DMS53 treated with DMSO at 0.1 percent for 48 hours (cell line): Measurements from ENCODE around the gene IL12RB2.

ENCODE experiments used
- DNase-seq: peaks from one replicate; lab custom pipeline; 2025; ENCODE audit not compliant: unreplicated experiment; lab: John Stamatoyannopoulos, UW

Gene IL12RB2, protein sequence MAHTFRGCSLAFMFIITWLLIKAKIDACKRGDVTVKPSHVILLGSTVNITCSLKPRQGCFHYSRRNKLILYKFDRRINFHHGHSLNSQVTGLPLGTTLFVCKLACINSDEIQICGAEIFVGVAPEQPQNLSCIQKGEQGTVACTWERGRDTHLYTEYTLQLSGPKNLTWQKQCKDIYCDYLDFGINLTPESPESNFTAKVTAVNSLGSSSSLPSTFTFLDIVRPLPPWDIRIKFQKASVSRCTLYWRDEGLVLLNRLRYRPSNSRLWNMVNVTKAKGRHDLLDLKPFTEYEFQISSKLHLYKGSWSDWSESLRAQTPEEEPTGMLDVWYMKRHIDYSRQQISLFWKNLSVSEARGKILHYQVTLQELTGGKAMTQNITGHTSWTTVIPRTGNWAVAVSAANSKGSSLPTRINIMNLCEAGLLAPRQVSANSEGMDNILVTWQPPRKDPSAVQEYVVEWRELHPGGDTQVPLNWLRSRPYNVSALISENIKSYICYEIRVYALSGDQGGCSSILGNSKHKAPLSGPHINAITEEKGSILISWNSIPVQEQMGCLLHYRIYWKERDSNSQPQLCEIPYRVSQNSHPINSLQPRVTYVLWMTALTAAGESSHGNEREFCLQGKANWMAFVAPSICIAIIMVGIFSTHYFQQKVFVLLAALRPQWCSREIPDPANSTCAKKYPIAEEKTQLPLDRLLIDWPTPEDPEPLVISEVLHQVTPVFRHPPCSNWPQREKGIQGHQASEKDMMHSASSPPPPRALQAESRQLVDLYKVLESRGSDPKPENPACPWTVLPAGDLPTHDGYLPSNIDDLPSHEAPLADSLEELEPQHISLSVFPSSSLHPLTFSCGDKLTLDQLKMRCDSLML

DNA sequence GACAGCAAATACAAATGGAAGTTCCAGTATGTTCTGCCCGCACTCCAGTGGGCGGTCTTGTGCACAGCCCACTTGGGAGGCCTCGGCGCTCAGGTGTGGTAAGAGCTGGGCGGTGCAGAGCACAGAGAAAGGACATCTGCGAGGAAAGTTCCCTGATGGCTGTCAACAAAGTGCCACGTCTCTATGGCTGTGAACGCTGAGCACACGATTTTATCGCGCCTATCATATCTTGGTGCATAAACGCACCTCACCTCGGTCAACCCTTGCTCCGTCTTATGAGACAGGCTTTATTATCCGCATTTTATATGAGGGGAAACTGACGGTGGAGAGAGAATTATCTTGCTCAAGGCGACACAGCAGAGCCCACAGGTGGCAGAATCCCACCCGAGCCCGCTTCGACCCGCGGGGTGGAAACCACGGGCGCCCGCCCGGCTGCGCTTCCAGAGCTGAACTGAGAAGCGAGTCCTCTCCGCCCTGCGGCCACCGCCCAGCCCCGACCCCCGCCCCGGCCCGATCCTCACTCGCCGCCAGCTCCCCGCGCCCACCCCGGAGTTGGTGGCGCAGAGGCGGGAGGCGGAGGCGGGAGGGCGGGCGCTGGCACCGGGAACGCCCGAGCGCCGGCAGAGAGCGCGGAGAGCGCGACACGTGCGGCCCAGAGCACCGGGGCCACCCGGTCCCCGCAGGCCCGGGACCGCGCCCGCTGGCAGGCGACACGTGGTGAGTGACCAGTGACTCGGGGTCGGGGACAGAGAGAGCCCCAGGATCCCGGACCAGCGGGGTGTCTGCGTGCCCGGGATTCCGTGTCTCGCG lies at the start of gene IL12RB2:
Gene IL12RB2 (plus strand): TSS at position 623 of the 810 bp plus-strand sequence. CDS start 12,496 bp downstream, outside the sequence.
- peak; percentile 51 for DNase-seq

DNA sequence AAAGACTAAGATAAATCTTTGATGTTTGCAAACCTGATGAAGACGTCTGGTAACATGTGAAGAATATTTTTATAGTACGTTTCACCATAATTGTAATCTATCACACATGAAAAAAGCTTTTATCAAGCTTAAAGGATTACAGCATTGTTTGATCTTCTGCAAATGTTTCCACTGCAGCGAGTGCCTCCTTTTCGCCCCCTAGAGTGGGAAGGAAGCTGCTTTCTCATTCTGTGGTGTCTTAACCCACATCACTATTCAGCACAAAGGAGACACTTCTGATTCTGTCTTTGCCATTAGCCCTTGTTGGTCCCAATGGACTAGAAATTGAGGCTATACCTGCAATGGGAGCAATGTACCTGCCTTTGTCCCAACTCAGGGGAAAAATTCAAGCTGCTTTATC lies 46.0 kb upstream of the IL12RB2 start:
- DNase-seq = no peak

DNA sequence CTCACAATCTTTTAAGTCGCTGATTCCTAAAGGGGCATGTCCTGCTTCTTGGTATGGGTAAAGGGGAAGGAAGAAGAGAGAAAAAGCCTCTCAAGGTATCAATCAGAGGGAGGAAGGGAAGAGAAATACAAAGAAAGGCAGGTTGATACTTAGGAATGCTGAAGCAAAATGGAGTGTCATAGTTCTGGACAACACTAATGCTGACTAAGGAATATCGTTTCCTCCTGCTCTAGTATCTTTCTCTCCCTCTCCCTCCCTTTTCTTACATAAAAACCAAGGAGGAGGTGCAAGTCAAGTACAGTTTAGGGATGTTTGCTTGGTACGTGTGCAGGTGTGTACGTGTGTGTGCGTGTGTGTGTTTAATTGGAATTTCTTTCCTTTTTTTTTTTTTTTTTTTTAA lies 44.9 kb upstream of the IL12RB2 start:
- no peak for DNase-seq

DNA sequence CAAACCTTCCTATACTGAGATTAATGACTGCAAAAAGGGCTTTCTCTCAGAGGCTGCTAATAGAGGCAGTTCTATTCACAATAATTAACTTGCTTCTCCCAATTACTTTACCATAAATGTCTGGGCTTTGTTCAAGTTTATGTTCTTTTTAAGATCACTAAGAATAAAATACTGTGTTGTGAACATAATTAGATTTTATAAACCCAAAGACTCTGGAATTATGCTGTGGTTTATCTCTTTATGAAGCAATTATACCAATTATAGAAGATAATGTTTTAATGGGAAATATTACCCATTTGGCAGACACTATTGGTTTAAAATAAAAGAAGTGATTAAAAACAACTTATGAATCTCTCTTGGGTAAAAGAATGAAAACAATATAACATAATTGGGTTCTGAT lies 43.5 kb upstream of the IL12RB2 start:
- DNase-seq = no peak

DNA sequence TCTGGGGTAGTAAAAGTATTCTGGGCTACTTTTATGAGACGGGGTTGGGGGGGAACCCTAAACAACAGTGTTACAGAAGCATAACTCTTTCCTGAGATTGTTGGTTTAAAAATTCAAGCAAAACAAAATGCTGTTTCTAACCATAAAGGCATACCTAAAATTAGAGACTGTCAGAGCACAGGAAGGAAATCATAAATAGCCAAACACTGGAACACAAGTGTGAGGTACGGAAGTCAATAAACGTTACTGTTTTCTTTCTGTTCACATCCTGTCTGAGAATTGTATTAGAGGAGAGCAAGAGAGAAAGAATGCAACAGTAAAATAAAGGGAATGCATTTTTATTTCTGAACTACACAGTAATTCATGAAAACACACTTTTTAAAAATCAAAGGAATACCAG lies 42.8 kb upstream of the IL12RB2 start:
- DNase-seq = no peak

DNA sequence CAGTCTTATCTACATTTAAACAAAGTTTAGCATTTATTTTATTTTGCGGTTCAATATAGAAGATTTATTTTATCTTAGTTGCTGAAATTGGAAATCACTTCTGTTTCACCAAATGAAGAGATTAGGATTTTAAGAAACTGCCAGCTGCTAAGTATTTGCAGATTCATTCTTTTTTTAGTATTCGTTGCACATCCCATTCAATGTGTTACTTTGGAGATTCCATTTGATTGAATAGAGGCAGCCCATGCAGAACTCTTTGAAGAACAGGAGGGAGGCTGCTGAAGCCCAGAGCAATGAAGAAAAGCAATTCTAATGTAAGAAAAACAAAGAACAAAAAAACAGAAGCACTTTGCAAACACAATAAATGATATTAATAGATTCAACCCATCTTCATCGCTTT lies 38.6 kb upstream of the IL12RB2 start:
- DNase-seq = no peak

DNA sequence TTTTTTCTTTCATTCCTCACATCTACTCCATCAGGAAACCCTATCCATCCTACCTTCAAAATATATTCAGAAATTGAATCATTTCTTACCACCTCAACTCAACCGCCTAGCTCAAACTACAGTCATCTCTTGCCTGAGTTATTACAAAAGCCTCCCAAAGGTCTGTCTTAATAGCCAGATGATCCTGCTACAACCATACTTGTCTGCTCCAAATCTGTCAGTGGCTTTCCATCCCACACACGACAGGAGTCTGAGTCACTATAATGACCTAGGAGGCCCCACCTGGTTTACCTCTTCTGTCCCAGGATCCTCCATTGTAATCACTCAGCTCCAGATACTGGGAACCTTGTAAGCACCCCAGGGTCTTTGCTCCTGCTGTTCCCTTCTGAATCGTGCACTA lies 37.1 kb upstream of the IL12RB2 start:
- DNase-seq = no peak

DNA sequence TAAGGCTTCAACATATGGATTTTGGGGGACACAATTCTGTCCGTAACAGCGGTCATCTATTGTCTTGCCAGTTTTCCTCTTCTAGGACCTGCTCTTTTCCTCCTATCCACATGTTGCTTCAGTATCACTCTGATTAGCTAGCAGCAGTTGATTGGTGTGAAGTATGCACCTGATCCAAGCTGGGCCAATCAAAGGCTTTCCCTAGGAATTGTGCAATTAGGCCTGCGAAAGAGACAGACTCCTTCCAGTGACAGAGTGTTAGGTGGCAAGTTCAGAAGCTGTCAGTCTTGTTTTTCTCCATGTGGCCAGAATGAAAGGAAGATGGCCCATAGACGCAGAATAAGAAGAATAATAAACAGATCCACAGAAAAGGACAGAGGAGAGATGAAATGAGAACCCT lies 34.1 kb upstream of the IL12RB2 start:
- DNase-seq = no peak

DNA sequence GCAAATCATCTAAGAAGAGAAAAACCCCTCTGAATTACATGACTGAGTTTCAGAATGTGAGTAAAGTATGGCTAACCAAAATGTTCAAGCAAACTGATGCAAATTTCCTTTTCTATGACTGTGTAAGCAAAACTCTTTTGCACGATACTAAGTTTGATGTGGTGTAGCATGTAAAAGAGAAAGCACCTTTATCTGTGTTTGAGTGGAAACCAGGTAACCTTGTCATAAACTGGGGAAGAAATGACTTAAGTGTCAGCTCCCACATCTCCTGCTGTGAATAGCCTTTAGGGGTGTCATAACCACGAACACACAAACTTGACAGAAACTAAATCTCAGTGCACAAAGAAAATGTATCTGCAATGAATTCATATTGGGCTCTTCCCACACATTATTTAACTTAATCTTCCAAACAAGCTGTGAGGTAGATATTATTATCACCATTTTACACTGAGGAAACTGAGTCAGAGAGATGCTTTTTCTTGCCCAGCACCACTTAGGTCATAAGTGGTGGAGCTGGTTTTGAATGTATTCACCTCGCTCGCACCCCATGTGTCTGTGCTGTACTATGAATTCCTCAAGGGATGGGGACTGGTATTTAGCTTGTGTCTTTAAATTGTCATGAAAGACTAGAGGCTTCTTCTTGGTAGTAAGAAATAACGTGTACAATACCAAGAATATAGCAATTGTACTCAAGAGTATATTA lies 32.9 kb upstream of the IL12RB2 start:
- no peak for DNase-seq

DNA sequence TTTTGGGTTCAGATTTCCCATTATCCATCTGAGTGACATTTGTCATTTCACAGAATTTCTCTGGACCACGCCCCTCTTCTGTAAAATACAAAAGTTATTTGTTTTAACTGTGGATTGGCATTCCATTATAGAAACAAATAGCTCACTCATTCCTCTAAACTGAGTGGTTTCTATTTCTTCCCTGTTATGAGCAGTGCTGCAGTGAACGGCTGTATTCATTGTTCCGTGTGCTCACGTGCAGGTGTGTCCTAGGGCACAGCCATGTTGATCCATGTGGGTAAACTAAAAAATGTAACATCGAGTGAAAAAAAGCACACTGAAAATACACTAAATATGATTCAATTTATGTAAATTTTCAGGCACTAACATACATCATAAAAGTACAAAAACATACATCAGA lies 27.0 kb upstream of the IL12RB2 start:
- no peak for DNase-seq

DNA sequence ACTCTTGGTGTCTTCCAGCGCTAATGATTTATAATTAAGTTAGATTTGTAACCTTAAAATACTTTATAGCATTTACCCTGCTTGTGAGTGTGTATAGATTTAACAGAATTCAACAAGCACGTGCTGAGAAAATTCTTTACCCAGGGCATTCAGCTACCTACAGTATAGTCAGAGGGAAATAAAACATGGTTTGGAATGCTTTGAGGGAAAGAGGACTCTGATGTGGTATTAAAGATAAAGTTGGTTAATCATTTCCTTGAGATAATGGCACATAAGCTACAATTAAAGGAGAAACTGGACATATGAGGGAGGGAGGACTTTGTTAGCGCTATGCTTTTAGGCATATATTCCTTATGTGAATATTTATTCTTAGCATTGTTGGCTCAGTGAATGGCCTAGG lies 26.4 kb upstream of the IL12RB2 start:
- DNase-seq = no peak

DNA sequence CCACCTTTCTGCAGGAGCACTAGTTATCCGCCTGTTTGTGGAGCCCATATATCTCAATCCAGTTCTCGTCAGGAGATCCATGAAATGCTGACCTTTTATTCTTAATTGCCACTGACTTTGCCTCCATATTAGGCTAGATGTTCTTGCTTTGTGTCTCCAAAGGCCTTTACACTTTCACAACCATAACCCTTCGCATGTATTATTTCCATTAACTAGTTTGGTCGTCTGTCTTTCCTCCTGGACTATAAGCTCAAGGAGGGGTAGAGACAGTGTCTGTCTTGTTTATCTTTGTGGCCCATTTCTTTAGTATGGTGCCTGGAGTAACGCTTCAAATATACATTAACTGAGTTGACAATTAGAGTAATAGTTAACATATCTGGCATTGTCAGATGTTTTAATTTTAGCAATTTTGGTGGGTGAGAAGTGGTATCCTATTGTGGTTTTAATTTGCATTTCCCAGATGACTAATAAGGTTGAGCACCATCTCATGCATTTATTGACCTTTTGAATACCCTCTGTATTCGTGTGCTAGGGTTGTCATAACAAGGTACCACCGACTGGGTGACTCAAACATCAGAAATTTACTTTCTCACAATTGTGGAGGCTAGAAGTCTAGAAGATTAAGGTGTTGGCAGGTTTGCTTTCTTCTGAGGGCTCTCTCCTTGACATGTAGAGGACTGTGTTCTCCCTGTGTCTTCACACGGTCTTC lies 21.7 kb upstream of the IL12RB2 start:
- no peak for DNase-seq

DNA sequence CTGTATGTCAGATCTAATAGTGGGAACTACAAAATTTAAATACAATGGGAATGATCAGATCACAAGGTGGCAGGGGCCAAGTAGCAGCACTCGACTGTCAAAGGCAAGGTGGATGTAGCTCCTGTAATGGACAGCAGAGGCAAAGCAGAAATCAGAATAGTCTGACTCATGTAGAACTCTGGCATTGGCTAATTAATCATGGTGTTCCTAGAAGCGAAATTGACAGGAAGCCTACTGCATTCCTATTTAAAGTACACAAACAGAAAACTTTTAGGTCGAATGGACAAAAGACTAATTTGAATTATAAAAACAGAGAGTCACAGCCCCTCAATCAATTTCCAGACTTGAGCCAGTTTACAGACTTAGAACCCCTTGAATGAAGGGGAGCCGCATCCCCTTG lies 17.4 kb upstream of the IL12RB2 start:
- no peak for DNase-seq

DNA sequence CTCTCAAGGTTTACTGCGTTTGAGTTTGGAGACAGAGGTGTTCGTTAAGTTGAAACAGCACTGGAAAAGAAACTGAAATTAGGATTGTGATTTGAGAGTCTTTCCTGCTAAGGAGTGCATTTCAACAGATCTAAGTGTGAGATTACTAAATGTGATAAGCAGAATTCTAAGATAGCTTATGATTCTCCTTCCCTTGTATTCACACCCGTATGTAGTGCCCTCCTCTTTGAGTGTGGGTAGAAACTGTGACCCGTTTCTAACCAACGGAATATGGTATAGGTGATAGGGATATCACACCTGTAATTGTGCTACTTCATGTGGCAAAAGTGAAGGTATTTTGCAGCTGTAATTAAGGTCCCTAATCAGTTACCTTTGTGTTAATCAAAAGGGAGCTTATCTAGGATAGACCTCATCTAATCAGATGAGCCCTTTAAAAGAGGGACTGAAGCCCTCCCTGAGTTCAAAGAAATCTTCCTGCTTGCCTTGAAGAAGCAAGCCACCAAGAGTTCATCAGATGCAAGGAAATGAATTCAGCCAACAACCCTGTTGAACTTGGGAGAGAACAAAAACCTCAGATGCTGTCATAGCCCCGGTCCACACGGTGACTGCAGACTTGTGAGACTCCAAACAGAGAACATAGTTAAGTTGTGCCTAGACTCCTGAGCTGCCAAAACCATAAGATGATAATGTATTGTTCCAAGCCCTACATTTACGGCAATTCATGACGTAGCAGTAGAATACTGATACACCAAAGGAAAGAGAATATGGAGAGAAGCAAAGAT lies 12.6 kb upstream of the IL12RB2 start:
- no peak for DNase-seq

DNA sequence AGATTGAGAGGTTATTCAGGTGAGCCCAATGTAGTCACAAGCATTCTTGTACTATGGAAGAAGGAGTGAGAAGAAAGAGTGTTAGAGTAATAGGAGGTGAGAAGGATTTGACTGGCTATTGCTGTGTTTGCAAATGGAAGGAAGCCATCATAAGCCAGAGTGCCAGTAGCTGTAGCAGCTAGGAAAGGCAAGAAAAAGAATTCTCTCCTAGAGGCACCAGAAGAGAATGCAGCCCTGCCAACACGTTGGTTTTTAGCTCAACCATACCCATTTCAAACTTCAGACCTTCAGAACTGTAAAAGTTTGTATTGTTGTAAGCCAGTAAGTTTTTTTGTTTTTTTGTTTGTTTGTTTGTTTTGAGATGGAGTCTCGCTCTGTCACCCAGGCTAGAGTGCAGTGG lies 8.9 kb upstream of the IL12RB2 start:
- DNase-seq = no peak

DNA sequence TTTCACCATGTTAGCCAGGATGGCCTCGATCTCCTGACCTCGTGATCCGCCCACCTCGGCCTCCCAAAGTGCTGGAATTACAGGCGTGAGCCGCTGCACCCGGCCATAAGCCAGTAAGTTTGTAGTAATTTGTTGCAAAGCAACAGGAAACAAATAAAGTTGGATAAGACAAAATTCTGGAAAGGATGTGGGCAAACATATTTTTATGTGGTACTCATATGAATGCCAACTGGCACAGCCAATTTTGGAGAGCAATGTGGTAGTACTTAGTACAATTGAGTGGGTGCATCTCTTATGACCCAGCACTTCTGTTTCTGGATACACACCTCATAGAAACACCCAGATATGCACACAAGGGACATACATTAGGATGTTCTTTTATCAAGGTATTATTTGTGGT lies 8.4 kb upstream of the IL12RB2 start:
- no peak for DNase-seq

DNA sequence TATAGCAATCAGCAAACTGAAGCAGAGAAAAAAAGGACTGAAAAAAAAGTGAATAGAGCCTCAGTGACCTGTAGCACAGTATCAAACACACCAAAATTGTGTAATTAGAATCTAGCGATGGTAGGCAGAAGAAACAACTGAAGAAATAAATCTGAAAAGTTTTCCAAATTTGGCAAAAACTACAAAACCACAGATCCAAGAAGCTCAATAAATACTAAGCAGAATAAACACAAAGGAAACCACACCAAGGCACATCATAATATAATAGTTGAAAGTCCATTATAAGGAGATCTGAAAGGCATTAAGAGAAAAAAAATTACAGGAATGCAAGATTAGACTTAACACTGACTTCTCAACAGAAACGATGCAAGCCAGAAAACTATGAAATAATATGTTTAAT lies 7.1 kb upstream of the IL12RB2 start:
- DNase-seq = no peak

DNA sequence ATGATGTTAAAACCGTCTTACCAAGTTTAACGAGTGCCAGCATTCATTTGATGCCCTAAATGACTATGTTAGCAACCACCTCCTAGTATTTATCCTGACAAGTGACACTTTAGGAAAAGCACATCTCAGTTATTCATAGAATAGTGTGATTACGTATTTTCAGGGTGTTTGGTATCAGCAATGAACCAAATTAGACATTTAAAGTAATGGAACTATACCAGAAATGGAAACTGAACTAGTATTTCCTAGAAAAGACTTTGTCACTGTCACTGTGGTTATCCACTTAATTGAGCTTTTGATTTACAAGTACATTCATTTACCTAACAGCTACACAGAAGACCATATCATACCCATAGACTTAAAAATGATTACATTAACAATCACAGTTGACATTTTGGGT lies 3.6 kb upstream of the IL12RB2 start:
- DNase-seq = no peak

DNA sequence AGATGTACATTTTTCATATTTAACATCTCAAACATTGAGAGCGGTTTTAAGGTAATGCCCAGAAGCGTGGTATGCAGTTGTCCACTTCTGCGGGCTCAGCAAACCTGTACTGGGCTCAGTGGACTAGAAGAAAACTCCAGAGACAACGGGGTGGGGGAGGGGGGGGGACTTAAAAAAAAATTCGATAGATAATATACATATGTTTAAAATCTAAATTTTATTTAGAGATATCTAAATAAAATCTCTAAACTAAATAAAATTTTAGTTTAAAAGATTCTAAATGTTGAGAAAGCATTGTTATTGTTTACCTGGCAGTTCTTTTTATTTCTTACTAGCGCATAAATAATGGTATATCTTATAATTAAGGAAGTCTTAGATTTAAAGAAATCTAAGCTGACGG lies 1.1 kb upstream of the IL12RB2 start:
- no peak for DNase-seq
